HEK293 (cell line): ENCODE measurements around the gene UNC5B.

Experiments
- CTCF ChIA-PET: fragments of 350-600 bp; formaldehyde crosslinking; extraction: SDS; loops from one replicate; lab custom pipeline; 2021; ENCODE audit warnings: antibody characterized with exemption; lab: Yijun Ruan, JAX
- POLR2A ChIA-PET: fragments of 300-600 bp; formaldehyde crosslinking; extraction: SDS; loops from one replicate; lab custom pipeline; 2020; ENCODE audit warnings: antibody characterized with exemption, inconsistent platforms; lab: Yijun Ruan, JAX
- H3K27ac ChIP-seq: fragments of 200-500 bp; sonication (Bioruptor generic); 2 replicates; pipeline ENCODE4 v1.5.1; 2014; ENCODE audit warnings: low read depth, low read length, control low read depth, inconsistent platforms; ENCODE audit errors: extremely low read depth
- H3K36me3 ChIP-seq, 2 experiments: fragments of 200-500 bp in 1 of 2; sonication (Bioruptor generic) in 1 of 2; 1 replicate in 1 of 2; 2 replicates in 1 of 2; pipeline ENCODE4 v1.5.1; 2014 to 2017; ENCODE audit warnings: inconsistent platforms in 2 of 2, low read length in 2 of 2; ENCODE audit not compliant: control insufficient read depth in 2 of 2, insufficient read depth in 1 of 2
- H3K4me1 ChIP-seq: fragments of 200-500 bp; sonication (Bioruptor generic); 2 replicates; pipeline ENCODE4 v1.5.1; 2014; ENCODE audit warnings: mild to moderate bottlenecking, low read length, inconsistent platforms; ENCODE audit not compliant: control insufficient read depth, insufficient read depth
- H3K4me3 ChIP-seq: 2 replicates; pipeline ENCODE4 v1.5.1; 2011; ENCODE audit warnings: low read depth, mild to moderate bottlenecking, control low read depth, low read length, moderate library complexity
- H3K9me3 ChIP-seq: fragments of 200-500 bp; sonication (Bioruptor generic); 2 replicates; pipeline ENCODE4 v1.5.1; 2014; ENCODE audit warnings: low read depth, low read length, inconsistent platforms; ENCODE audit not compliant: control insufficient read depth, insufficient read depth
- ATF2 ChIP-seq: fragments of 450-650 bp; formaldehyde crosslinking; IDR thresholded peaks from 2 replicates; pipeline ENCODE4 v1.5.1; 2016; ENCODE audit warnings: missing biosample characterization, missing genetic modification characterization, low read depth
- EGR2 ChIP-seq: fragments of 450-650 bp; formaldehyde crosslinking; IDR thresholded peaks from 2 replicates; pipeline ENCODE4 v1.5.1; 2016; ENCODE audit warnings: low read depth, missing biosample characterization, missing genetic modification characterization
- KLF1 ChIP-seq: fragments of 450-650 bp; formaldehyde crosslinking; IDR thresholded peaks from 2 replicates; pipeline ENCODE4 v1.5.1; 2016; ENCODE audit warnings: missing biosample characterization, missing genetic modification characterization
- PRDM6 ChIP-seq: fragments of 450-650 bp; formaldehyde crosslinking; IDR thresholded peaks from 2 replicates; pipeline ENCODE4 v1.5.1; 2017; ENCODE audit warnings: missing biosample characterization, missing genetic modification characterization
- SP2 ChIP-seq: fragments of 450-650 bp; formaldehyde crosslinking; IDR thresholded peaks from 2 replicates; pipeline ENCODE4 v1.5.1; 2016; ENCODE audit warnings: missing biosample characterization, missing genetic modification characterization
- ZBTB17 ChIP-seq: fragments of 450-650 bp; formaldehyde crosslinking; IDR thresholded peaks from 2 replicates; pipeline ENCODE4 v1.5.1; 2016; ENCODE audit warnings: missing biosample characterization, missing genetic modification characterization
- ZBTB26 ChIP-seq: fragments of 450-650 bp; formaldehyde crosslinking; optimal IDR thresholded peaks from 2 replicates; pipeline ENCODE3; 2016; ENCODE audit warnings: missing biosample characterization, mild to moderate bottlenecking, missing genetic modification characterization
- ZBTB44 ChIP-seq: fragments of 450-650 bp; IDR thresholded peaks from 2 replicates; pipeline ENCODE4 v1.5.1; 2018; ENCODE audit warnings: missing biosample characterization, mild to moderate bottlenecking, missing genetic modification characterization
- ZFHX2 ChIP-seq: fragments of 450-650 bp; formaldehyde crosslinking; conservative IDR thresholded peaks from 2 replicates; pipeline ENCODE4 v1.5.1; 2016; ENCODE audit warnings: missing biosample characterization, missing genetic modification characterization
- ZNF18 ChIP-seq: fragments of 450-650 bp; formaldehyde crosslinking; IDR thresholded peaks from 2 replicates; pipeline ENCODE4 v1.5.1; 2016; ENCODE audit warnings: missing biosample characterization, missing genetic modification characterization
- ZNF26 ChIP-seq: fragments of 450-650 bp; formaldehyde crosslinking; IDR thresholded peaks from 2 replicates; pipeline ENCODE4 v1.5.1; 2016; ENCODE audit warnings: missing biosample characterization, missing genetic modification characterization
- ZNF350 ChIP-seq: fragments of 450-650 bp; formaldehyde crosslinking; IDR thresholded peaks from 2 replicates; pipeline ENCODE4 v1.5.0; 2017; ENCODE audit warnings: missing biosample characterization, mild to moderate bottlenecking, missing genetic modification characterization
- ZNF362 ChIP-seq: fragments of 450-650 bp; formaldehyde crosslinking; IDR thresholded peaks from 2 replicates; pipeline ENCODE4 v1.5.1; 2016; ENCODE audit warnings: missing biosample characterization, missing genetic modification characterization
- ZNF549 ChIP-seq: fragments of 450-650 bp; IDR thresholded peaks from 2 replicates; pipeline ENCODE4 v1.5.1; 2018; ENCODE audit warnings: missing biosample characterization, missing genetic modification characterization, mild to moderate bottlenecking, inconsistent platforms, moderate library complexity
- ZNF600 ChIP-seq: fragments of 450-650 bp; formaldehyde crosslinking; IDR thresholded peaks from 2 replicates; pipeline ENCODE4 v1.5.1; 2016; ENCODE audit warnings: missing biosample characterization, missing genetic modification characterization
- ZNF639 ChIP-seq: fragments of 450-650 bp; formaldehyde crosslinking; IDR thresholded peaks from 2 replicates; pipeline ENCODE4 v1.5.1; 2016; ENCODE audit warnings: missing biosample characterization, missing genetic modification characterization
- ZNF768 ChIP-seq: fragments of 450-650 bp; formaldehyde crosslinking; IDR thresholded peaks from 2 replicates; pipeline ENCODE4 v1.5.1; 2018; ENCODE audit warnings: missing biosample characterization, mild to moderate bottlenecking, missing genetic modification characterization

The UNC5B gene

GRCh38 chr10:71243756-71244395 lies 31.5 kb downstream of the UNC5B start (continued):
- TF ChIP-seq ATF2 (tag by site-specific recombination) (no peak), ZNF768 (tag by site-specific recombination) (peak; percentile 75; the same call in 1 of the 2 replicates), ZNF26 (tag by site-specific recombination) (no peak)

- POLR2A ChIA-PET = no interaction called here
- H3K27ac ChIP-seq = no peak overlapping the region
- no peak overlapping the region for H3K4me3 ChIP-seq
- no peaks in the 10 kb centered on the region for H3K9me3 ChIP-seq
- H3K36me3 ChIP-seq = no peaks in the 10 kb centered on the region
- CTCF ChIA-PET = interaction anchor here (0.6 to 1.4 kb wide), 4 partner anchors 26 to 365 kb away, joined by 3 to 6 read pairs (median 4); no protein-coding TSS in a partner anchor
- H3K4me1 ChIP-seq = peaks cover 13% of the 10 kb centered on the region
- TF ChIP-seq KLF1 (tag by site-specific recombination) = peak; percentile 13; the same call in 1 of the 2 replicates
- TF ChIP-seq ZNF350 (tag by site-specific recombination) = no peak
- 0 out of 2 replicates have a peak, but pooled peaks have one; percentile 21 for TF ChIP-seq ZBTB17
- TF ChIP-seq ZNF18 (tag by site-specific recombination) = no peak
- no peak for TF ChIP-seq ZNF639 (tag by site-specific recombination)
- TF ChIP-seq SP2 (tag by site-specific recombination) = peak; percentile 26; the same call in 1 of the 2 replicates
- TF ChIP-seq ZFHX2 (tag by site-specific recombination) = peak; percentile 92
- no peak for TF ChIP-seq PRDM6
- TF ChIP-seq ZNF549 = no peak
- no peak for TF ChIP-seq ZNF362 (tag by site-specific recombination)
- TF ChIP-seq EGR2 (tag by site-specific recombination) = peak; percentile 83
- 0 out of 2 replicates have a peak, but pooled peaks have one; percentile 13 for TF ChIP-seq ZNF600
- no peak for TF ChIP-seq ZBTB26
- peak; percentile 91 for TF ChIP-seq ZBTB44 (tag by site-specific recombination)
Observed at GRCh38 chr10:71244431-71245419, 32.4 kb downstream of the UNC5B start.
